ENCODE data around the gene APBB1.

The APBB1 gene

DNA sequence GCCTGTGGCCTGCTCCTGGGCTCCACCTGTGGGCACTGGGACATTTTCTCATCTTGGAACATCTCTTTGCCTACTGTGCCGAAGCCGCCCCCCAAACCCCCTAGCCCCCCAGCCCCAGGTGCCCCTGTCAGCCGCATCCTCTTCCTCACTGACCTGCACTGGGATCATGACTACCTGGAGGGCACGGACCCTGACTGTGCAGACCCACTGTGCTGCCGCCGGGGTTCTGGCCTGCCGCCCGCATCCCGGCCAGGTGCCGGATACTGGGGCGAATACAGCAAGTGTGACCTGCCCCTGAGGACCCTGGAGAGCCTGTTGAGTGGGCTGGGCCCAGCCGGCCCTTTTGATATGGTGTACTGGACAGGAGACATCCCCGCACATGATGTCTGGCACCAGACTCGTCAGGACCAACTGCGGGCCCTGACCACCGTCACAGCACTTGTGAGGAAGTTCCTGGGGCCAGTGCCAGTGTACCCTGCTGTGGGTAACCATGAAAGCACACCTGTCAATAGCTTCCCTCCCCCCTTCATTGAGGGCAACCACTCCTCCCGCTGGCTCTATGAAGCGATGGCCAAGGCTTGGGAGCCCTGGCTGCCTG, 27.3 kb downstream of the APBB1 start:
- no peak for DNase-seq (ENCODE audit: low read depth, low spot score)

DNA sequence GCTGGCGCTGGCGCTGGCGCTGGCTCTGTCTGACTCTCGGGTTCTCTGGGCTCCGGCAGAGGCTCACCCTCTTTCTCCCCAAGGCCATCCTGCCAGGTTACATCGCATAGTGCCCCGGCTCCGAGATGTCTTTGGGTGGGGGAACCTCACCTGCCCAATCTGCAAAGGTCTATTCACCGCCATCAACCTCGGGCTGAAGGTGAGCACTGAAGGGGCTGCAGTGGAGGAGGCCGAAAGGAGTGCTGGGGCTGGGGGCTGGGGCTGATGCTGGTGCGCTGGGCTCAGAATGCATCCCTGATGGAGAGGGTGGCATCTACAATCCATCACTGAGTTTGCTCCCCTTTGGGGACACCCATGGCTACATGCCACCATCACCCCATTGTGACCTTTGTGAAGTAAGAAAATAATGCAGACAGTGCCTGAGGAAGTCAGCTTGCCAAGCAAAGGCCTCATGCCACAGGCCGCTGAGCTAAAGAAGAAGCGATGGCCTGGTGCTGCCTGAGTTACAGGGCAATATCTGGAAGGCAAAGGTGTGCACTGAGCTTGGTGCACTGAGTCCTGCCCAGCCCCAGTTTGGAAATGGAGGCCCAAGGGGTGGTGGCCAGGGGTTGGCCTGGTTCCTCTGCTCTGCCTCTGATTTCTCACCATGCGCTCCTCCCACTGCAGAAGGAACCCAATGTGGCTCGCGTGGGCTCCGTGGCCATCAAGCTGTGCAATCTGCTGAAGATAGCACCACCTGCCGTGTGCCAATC, 28.0 kb downstream of the APBB1 start:
- no peak for DNase-seq (ENCODE audit: low read depth, low spot score)

DNA sequence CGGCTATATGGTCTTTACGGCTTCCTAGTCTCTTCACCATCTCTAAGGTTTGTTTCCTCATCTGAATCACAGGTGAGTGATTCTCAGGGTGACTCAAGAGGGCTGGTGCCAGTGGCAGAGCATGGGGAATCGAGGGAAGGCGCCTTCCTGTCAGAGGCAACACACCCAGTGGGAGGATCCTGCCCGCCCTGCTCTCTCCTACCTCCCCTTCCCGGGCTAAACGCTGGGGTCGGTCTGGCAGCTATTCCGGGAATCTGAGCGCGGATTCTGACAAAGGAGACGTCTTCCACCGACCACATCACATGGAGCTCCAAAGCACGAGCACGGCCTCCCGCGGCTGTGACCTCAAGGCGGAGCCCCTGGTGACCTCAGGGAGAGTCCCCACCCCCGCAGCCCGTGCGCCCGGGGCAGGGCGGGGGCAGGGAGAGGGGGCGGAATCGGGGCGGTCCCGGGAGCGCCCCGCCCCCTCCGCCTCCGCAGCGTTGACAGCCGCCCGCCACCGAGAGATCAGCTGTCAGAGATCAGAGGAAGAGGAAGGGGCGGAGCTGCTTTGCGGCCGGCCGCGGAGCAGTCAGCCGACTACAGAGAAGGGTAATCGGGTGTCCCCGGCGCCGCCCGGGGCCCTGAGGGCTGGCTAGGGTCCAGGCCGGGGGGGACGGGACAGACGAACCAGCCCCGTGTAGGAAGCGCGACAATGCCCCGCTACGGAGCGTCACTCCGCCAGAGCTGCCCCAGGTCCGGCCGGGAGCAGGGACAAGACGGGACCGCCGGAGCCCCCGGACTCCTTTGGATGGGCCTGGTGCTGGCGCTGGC, 28.8 kb downstream of the APBB1 start, which contains the start of gene SMPD1:
Gene SMPD1, plus strand, starts transcription at position 570 of the 813 bp plus-strand sequence. Its CDS starts 125 bp downstream, at position 695.
- DNase-seq (ENCODE audit: low read depth, low spot score): peak; percentile 89

DNA sequence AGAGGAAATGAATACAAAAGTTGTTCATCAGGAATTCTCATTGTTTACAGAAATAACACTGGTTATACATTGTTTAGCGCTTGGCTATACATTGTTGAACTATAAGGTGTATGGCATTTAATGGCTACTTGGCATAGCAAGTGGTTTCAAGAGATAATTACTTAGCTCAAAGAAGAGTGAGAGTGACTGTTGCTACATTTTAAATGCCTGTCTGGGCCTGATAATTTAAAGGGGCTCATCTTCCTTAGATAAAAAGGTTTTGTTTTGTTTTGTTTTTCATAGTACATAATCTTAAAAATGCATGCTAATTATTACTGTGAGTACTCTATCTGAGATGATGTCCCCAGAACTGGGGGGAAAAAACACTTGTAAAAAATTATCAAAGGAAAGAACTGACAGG, 30.1 kb downstream of the APBB1 start:
- DNase-seq (ENCODE audit: low read depth, low spot score): no peak

DNA sequence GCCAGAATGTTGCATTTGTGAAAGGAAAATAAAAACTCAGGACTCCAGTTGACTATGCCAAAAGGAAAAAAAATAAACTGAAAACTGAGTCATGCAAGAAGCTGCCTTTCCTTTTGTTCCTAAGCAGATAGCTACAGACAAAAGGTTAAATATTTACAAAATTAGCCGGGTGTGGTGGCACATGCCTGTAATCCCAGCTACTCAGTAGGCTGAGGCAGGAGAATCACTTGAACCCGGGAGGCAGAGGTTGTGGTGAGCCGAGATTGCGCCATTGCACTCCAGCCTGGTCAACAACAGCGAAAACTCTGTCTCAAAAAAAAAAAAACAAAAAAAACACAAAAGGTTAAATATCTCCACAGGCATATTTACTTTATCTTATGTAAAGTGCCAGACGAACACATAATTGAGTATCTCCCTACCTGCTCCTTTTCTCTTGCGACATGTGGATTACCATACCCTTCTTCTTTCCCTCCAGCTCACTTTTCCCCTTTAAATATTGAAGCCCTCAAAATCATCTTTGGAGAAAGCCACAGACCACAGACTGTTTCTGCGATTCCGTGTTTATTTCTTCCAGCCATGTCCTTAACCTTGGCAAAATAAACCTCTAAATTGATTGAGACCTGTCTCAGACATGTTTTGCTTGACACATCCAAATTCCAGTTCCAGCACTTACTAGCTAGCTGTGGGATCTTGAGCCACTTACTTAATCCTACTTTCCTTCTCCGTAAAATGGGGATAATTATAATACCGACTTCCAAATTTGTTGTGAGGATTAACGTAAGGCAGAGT, 30.9 kb downstream of the APBB1 start:
- DNase-seq (ENCODE audit: low read depth, low spot score): no peak

DNA sequence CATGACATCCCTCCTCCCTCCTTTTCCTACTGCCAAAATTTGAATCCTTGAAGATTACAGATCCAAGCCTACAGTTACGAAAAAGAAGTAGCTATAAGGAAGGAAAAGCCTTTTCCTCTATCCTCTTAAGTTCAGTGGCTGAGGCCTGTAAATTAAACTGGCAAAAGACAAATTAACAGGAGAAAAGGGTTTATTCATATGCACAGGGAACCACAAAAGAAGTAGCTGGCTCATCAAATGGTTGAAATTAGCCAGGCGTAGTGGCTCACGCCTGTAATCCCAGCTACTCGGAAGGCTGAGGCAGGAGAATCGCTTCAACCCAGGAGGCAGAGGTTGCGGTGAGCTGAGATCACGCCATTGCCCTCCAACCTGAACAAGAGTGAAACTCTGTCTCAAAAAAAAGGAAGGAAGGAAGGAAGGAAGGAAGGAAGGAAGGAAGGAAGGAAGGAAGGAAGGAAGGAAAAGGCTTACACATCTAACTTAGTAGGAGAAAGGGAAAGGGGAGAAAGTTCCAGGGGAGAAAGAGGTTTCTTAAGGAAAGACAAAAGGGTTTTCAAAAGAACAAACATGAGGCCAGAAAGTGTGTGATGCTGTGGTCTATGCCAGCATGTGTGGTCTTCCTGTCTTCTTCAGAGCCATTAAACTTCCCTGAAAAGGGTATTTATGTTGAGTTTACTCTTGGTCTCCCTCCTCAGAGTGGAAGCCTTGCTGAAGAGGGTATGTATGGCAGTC, 33.7 kb downstream of the APBB1 start:
- no peak for DNase-seq (ENCODE audit: low read depth, low spot score)

DNA sequence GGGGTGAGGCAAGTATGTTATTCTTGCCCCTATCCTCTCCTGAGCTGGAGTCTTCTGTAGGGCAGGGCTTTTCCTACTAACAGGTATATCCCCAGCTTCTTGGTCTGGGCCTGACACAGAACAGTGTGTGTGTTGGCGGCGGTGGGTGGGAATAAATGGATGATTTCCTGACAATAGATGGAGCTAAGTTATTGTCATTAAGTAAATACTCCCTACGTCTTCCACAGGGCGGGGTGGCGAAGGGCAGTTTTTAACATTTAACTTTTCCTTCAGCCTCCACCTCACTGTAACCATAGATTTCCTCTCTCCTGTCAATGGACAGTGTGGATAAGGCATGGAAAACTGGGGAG, 40.3 kb downstream of the APBB1 start:
- no peak for DNase-seq (ENCODE audit: low read depth, low spot score)

DNA sequence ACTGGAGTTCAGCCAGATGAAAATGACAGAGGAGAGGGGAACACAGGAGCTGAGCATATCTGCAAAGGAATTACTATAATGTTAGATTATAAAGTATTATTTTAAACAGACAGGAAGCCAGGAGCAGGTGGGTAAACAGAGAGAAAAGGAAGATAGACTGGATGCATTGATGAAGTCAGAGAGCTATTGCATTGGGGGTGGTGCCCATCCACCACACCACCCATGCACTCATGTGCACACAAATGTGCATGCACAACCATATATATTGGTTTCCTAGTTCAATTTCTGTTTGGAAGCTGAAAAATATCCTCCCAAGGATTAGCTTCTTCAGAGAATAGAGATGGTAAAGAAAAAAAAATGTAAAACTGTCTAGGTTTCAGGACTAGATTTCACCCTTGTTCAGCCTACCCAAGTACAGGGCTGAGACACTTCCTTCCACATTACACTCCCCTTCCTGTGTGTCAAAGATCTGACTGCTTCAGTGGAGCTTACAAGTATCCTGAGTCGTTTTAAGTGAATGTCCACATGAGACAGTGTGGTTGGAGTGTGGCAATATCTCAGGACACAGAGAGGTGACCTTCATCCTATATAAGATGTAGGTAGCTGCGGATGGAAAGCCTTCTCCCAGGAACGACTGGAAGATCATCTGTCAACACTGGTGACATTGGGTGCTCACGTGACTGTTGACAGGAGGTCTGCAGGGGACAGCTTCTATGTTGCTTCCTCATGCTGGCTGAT, 40.8 kb downstream of the APBB1 start:
- no peak for DNase-seq (ENCODE audit: low read depth, low spot score)

DNA sequence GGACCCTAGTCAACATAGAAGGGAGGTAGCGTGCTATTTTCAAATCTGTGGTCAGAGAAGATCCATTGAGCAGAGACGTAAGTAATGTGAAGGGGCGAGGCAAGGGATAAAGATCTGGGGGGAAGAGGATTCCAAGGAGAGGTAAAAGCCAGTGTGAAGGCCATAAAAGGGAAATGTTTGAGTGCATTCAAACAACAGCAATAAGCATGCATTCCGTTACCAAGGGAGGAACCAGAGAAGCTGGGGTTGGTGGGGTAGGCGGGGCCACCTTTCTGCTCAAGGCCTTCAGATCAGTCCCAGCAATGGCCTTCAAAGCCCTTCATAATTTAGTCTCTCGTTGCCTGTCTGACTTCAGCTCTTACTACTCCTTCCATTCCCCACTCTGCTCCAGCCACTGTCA, 47.1 kb downstream of the APBB1 start:
- no peak for DNase-seq (ENCODE audit: low read depth, low spot score)

DNA sequence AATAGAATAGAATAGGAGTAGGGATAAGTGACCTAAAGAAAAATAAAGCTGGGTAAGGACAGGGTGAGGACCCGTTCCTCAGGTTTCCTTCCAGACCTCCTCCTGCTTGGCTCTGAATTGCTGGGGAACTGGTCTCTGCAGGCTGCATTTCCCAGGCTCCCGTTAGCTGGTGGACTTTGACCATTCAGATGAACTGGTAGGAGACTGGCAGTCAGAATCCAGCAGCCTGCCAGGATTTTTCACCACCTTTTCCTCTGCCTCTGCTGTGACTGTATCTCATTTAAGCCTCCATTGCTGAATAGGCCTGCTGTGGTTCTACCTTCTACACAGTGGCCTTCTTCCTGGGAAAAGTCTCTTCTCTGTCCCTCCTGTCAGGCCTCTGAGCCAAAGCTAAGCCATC, 53.2 kb downstream of the APBB1 start:
- DNase-seq (ENCODE audit: low read depth, low spot score): no peak

DNA sequence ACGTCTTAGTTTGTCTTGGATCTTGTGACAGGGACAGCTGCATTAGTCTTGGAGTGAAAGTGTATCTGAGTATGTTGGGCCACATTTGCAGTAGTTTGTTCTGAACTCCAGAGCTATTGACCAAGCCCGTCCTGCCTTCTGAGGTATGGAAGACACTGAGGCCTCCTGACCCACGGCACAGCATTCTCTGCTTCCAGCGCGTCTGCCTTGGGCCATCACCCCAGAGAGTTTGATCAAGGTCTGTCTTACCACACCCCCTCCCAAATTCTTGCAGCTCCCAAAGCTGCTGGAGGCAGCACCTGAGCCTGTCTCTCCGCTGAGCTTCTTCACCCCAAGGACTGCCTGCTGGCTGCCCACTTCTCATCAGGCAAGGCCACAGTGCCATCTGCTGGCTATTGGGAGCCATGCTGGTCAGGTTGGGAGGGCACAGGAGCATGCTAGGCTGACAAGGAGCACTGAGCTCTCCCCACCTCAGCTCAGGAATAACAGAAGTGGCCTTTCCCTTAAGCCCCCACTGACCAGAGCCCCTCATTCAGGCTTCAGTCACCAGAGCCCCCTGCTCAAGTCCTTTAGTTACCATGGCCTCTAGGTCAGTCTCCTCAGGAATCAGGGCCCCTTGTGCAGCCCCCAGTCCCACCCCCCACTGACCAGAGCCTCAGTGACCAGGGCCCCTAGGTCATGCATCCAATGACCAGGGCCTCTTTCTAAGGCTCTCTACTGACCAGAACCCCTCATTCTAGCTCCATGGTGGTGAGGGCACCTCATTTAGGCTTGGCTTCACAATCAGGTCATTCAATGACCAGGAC, 55.8 kb downstream of the APBB1 start:
- DNase-seq (ENCODE audit: low read depth, low spot score): peak; percentile 40

DNA sequence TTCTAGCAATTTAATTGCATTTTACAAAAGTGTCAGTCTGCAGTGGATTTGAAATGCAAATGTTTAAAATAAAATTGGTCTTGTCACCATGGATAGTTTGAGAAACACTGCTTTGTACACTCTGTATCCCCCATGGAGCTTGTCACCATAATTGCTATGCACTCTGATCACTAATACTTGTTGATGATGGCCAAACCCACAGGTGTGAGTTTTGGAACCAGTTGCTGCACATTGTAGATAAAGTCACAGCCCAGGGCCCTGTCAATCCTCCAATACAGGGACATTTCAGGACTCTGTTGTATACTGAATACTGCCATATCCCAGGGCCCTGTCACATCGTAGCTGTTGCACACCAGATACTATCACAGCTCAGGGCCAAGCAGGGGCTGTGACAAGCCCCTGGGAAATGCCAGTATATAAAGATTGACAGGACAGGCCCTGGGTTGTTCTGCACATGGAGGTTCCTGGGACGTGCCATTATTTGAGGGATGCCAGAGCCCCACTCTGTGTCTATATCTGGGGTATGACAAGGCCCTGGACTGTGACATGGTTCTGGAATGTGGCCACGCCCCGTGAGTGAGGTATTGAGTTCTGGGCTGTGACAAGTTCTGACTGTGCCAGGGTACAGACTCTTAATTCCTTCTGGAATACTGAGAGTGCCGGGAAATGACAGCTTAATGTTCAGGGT, 56.6 kb downstream of the APBB1 start:
- DNase-seq (ENCODE audit: low read depth, low spot score): no peak

DNA sequence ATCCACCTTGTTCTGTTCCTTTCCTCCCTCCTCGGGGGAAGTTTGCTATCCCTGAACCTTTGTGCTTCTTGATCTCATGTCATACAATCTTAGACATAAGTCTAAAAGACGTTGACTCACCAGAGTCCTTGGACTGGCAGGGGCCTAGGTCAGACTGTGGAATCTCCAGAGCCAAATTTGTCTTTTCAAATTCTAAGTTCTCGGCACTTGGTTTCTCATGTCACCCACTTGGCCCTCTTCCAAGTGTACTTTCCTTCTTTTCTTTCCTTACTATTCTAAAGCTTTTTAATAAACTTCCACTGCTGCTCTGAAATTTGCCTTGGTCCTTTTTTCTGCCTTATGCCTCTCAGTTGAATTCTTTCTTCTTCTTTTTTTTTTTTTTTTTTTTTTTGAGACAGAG, 58.7 kb downstream of the APBB1 start:
- no peak for DNase-seq (ENCODE audit: low read depth, low spot score)

DNA sequence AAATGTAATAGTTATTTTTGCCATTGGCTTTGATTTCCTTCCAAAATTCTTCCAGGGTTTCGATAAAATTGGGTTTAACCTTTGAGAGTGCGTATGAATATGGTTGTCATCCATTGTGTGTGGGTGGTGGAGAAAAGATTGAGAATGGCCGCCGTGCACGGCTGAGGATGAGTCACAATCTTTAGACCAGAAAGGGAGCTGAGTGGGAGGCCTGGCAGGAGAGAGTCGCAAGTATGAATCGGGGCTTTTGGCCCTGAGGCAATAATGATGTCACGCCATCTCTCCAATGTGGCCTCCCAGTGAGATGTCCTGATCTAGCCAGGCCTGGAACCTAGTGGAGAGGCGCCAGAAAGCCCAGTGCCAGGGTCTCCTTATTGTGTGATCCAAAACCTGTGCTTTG, 61.7 kb downstream of the APBB1 start:
- no peak for DNase-seq (ENCODE audit: low read depth, low spot score)

DNA sequence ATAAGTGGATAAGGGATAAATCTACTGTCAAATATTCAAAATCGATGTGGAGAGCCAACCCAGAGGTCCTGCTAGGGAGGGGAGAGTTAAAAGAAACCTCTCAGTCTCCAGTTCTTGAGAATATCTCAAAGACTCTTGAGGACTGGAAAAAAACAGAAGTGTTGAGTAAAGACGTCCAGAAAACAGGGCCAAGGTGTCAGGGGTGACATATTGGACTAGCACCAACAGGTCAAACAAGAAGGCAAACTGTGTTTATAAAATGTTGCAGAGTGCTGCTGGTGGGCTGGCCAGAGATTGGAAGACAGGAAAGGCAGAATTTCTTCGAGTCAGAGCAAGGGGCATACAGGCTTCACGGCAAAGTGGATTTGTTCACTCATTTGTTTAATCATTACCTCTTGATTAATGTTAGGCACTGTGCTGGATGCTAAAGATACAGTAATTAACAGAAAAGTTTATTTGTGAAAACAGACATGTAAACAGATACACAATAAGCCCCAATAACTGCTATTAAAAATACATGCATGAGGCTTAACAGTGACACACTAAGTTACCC, 62.3 kb downstream of the APBB1 start:
- no peak for DNase-seq (ENCODE audit: low read depth, low spot score)

DNA sequence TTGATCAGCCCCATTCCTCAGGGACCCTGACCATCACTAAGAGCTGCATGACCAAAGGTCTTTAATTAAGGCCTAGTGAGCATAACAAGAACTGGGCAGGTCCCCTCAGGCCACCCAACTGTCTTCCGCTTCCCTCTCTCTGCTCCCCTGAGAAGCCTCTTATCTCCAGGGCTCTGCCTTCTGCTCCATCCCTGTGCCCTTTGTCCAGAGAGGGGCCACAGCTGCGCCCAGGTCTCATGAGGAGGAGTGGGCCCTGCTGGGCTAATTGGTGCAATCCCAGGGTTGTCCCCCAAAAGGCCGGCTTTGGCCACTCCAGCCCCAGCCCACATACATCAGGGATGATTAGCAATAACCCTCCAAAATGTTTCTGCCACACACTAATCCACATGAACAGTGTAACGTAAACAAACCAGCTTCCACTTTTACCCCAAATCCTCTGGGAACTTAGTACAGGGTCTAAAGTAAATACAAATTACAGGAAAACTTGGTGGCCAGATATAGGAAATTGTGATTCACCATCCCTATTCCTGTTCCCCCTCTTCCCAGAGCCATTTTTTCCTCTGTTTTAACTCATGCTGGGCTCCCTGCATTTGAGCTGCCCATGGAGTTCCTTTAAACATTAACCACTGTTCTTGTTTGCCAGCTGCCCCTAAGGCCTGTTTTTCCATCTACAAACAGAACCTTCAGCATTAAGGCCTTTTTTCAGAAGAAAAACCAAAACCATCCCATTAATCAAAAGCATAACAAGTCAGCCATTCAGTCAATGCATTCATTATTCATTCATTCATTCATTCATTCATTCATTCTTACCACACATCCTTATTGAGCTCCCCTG, 64.0 kb downstream of the APBB1 start:
- no peak for DNase-seq (ENCODE audit: low read depth, low spot score)

DNA sequence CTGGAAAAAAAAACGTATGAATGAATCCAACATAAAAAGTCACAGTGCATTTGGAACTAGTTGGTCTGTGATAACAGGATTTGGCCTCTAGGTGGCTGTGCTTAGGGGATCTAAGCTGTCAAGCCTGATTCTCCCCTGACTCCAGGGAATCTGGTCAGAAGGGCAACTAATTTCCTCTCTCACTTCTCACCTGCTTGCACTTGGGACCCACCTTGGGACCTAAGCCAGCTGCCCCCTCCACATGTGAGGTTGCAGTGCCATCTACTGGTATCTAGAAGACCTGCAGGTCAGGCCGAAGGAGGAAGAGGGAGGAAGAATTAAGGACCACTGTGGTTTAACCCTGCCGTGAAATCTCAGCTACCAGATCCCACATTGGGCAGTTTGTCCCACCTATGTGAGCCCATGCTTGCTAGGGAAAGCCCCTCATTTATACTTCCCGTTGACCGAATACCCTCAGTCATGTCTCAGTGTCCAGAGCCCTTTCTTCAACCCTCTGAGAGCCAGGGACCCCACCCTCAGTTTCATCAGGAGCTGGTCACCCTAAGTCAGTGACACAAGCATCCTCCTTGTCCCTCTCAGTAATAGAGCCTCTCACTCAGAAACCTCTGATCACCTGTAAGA, 65.4 kb downstream of the APBB1 start:
- peak; percentile 30 for DNase-seq (ENCODE audit: low read depth, low spot score)
